Parathyroid adenoma (tissue), 2 donors: ENCODE measurements around the gene ENAM.
"Not testable (repeated sequence)": the region's sequence is repeated elsewhere in the genome, so short reads cannot be mapped to it uniquely, and the experiment has no call there.

ENCODE experiments used
- H2AFZ ChIP-seq: fragments of 300-600 bp; sonication (generic); one replicate; pipeline ENCODE4 v1.7.0; 2017; ENCODE audit warnings: antibody characterized with exemption, mild to moderate bottlenecking
- H3K27ac ChIP-seq: fragments of 300-600 bp; sonication (generic); one replicate; pipeline ENCODE4 v1.7.0; 2017
- H3K27me3 ChIP-seq: fragments of 300-600 bp; sonication (generic); one replicate; pipeline ENCODE4 v1.7.0; 2017; ENCODE audit warnings: low read length; ENCODE audit not compliant: control insufficient read depth, insufficient read depth
- H3K36me3 ChIP-seq: fragments of 300-600 bp; sonication (generic); one replicate; pipeline ENCODE4 v1.7.0; 2017; ENCODE audit warnings: low read length; ENCODE audit not compliant: control insufficient read depth, insufficient read depth
- H3K4me1 ChIP-seq: fragments of 300-600 bp; sonication (generic); one replicate; pipeline ENCODE4 v1.7.0; 2017; ENCODE audit warnings: control low read depth
- H3K4me2 ChIP-seq: fragments of 300-600 bp; sonication (generic); one replicate; pipeline ENCODE4 v1.7.0; 2017; ENCODE audit warnings: low read length
- H3K4me3 ChIP-seq: fragments of 300-600 bp; sonication (generic); one replicate; pipeline ENCODE4 v1.7.0; 2017; ENCODE audit warnings: low read depth, low read length
- H3K79me2 ChIP-seq: fragments of 300-600 bp; sonication (generic); one replicate; pipeline ENCODE4 v1.7.0; 2017; ENCODE audit warnings: control low read depth
- H3K9ac ChIP-seq: fragments of 300-600 bp; sonication (generic); one replicate; pipeline ENCODE4 v1.7.0; 2017; ENCODE audit warnings: mild to moderate bottlenecking
- H3K9me3 ChIP-seq: fragments of 300-600 bp; sonication (generic); one replicate; pipeline ENCODE4 v1.7.0; 2017; ENCODE audit warnings: low read length; ENCODE audit not compliant: control insufficient read depth
- TF ChIP-seq, protein P1 (sequence below): fragments of 300-600 bp; sonication (generic); IDR thresholded peaks from one replicate; pipeline ENCODE4 v1.7.0; 2017; ENCODE audit warnings: antibody characterized with exemption, mild to moderate bottlenecking
- donor health status: primary hyperparathyroidism.

The ENAM gene

GRCh38 chr4:70634482-70634881 lies 5.9 kb downstream of the ENAM start:
- no peak overlapping the region for H3K4me2 ChIP-seq
- TF ChIP-seq, protein P1, sequence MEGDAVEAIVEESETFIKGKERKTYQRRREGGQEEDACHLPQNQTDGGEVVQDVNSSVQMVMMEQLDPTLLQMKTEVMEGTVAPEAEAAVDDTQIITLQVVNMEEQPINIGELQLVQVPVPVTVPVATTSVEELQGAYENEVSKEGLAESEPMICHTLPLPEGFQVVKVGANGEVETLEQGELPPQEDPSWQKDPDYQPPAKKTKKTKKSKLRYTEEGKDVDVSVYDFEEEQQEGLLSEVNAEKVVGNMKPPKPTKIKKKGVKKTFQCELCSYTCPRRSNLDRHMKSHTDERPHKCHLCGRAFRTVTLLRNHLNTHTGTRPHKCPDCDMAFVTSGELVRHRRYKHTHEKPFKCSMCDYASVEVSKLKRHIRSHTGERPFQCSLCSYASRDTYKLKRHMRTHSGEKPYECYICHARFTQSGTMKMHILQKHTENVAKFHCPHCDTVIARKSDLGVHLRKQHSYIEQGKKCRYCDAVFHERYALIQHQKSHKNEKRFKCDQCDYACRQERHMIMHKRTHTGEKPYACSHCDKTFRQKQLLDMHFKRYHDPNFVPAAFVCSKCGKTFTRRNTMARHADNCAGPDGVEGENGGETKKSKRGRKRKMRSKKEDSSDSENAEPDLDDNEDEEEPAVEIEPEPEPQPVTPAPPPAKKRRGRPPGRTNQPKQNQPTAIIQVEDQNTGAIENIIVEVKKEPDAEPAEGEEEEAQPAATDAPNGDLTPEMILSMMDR = no peak
- no peak overlapping the region for H3K9ac ChIP-seq

DNA sequence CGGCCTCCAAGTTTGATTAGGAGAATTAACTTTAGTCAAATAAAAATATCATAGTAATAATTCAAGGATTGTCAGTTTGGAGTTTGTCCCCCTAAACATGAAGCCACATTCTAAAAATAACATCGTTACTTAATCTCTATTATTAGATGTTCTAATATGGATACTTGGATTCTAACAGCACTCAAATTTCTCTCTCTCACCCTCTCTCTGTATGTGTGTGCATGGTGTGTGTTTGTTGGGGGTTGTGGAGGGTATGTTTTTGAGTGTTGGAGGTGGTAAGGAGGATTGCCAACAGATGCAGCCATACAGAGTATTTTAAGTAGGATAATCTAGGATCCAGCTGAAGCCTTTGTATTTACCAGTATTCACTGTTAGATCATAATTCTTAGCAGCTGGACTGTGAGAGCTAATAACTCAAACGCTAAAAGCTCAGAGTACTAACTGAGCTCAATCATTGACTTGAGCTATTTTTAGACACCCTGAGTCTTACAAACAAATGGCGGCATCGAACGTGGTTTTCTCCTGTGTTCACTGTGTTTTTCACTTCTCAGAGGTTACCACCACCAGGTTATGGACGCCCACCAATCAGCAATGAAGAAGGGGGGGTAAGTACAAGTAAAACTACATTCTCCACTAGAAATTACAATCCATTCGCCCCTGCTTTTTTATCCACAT lies 8.8 kb downstream of the ENAM start:
- peak overlapping the region; percentile 23 for H3K4me3 ChIP-seq
- no peak overlapping the region for H3K9ac ChIP-seq
- peak overlapping the region; percentile 59 for H2AFZ ChIP-seq
- TF ChIP-seq, protein P1 = no peak
- peak overlapping the region; percentile 63 for H3K4me2 ChIP-seq
- H3K79me2 ChIP-seq = no peaks in the 10 kb centered on the region
- H3K27ac ChIP-seq = peak overlapping the region; percentile 30
- no peaks in the 10 kb centered on the region for H3K9me3 ChIP-seq
- peaks cover 6% of the 10 kb centered on the region for H3K4me1 ChIP-seq
- H3K27me3 ChIP-seq = no peaks in the 10 kb centered on the region
- no peaks in the 10 kb centered on the region for H3K36me3 ChIP-seq

More at GRCh38 chr4:70634482-70634881, 5.9 kb downstream of the ENAM start:
- Histone ChIP-seq H3K27ac (peak overlapping the region; percentile 49), H3K36me3 (no peaks in the 10 kb centered on the region), H3K4me1 (peaks cover 6% of the 10 kb centered on the region), H3K27me3 (no peaks in the 10 kb centered on the region), H3K79me2 (no peaks in the 10 kb centered on the region), H3K9me3 (no peaks in the 10 kb centered on the region), H2AFZ (peak overlapping the region; percentile 74), H3K4me3 (no peak overlapping the region)

DNA sequence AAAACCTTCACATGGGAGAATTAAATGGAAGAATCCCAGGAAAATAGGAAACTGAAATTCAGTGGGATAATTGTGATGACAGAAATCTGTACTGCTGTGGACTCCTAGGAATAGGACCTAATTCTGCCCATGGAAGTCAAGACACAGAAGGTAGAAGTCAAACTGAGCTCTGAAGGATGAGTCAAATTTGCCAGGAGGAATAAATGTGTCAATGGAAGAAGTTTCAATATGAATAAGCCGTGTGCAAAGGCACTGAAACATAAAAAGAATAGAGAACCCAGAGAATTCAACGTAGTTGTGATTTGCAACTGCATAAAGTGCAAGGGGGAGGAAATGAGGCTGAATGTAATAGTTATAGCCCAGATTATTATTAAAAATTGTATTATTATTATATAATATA lies 11.6 kb downstream of the ENAM start:
- Histone ChIP-seq H3K27me3 (no peaks in the 10 kb centered on the region), H3K79me2 (no peaks in the 10 kb centered on the region), H3K4me1 (no peaks in the 10 kb centered on the region), H3K4me2 (no peak overlapping the region), H3K9ac (no peak overlapping the region), H3K4me3 (no peak overlapping the region), H2AFZ (no peak overlapping the region), H3K36me3 (no peaks in the 10 kb centered on the region), H3K9me3 (no peaks in the 10 kb centered on the region), H3K27ac (no peak overlapping the region)
- TF ChIP-seq, protein P1 = no peak

GRCh38 chr4:70650741-70651140 lies 22.2 kb downstream of the ENAM start:
- H3K79me2 ChIP-seq, H3K9ac ChIP-seq, H3K4me1 ChIP-seq, H3K27ac ChIP-seq, H3K27me3 ChIP-seq, H3K4me3 ChIP-seq, H2AFZ ChIP-seq, H3K9me3 ChIP-seq, H3K4me2 ChIP-seq, H3K36me3 ChIP-seq: not testable (repeated sequence)

GRCh38 chr4:70651864-70652506 lies 23.4 kb downstream of the ENAM start:
- H3K27ac ChIP-seq = no peak overlapping the region
- no peaks in the 10 kb centered on the region for H3K79me2 ChIP-seq
- no peaks in the 10 kb centered on the region for H3K36me3 ChIP-seq
- no peak overlapping the region for H3K4me3 ChIP-seq
- no peaks in the 10 kb centered on the region for H3K9me3 ChIP-seq
- H3K9ac ChIP-seq = no peak overlapping the region
- TF ChIP-seq, protein P1 = peak; percentile 40
- peak overlapping the region; percentile 34 for H2AFZ ChIP-seq
- no peaks in the 10 kb centered on the region for H3K4me1 ChIP-seq
- no peaks in the 10 kb centered on the region for H3K27me3 ChIP-seq
- H3K4me2 ChIP-seq = peak overlapping the region; percentile 45
